ENCODE results near the gene RBMY1J.
"Not testable (repeated sequence)": the region's sequence is repeated elsewhere in the genome, so short reads cannot be mapped to it uniquely, and the experiment has no call there.

RBMY1J gene

DNA sequence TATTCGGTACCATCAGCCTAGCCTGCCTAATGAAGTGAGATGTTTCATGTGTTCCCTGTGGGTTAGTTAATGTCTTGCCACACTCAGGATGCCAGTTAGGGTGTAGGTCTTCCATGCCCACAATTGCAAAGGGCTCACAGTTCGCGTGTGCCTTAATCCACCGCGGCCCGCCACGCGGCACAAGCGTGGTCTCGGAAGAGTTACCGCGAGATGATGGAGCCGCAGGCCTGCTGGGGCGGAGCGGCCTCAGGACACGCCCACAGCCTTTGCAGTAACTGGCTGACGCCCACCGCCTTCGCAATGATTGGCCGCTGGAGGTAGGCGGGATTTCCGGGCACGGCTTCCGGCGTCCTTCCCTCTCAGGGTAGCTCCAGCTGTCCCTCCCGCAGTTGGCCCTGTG, at the start of gene RBMY1J:
RBMY1J (plus strand) TSS at position 301 of the 400 bp plus-strand sequence. CDS start 2,038 bp downstream, outside the sequence.
- FAIRE-seq; DNase-seq (ENCODE audit: insufficient read length, low spot score): not testable (repeated sequence)

DNA sequence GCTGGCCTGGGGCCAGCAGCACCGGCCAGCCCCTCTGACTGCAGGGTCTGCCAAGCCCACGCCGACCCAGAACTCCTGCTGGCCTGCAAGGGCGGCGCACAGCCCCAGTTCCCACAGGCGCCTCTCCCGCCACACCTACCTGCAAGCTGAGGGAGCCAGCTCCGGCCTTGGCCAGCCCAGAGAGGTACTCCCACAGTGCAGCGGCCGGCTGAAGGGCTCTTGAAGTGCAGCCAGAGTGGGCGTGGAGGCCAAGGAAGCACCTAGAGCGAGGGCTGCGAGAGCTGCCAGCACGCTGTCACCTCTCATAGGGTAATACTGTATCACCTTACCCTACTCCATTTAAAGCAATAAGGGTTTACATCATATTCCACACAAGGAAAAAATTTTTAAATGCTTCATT, 35.8 kb upstream of the RBMY1J start:
- DNase-seq (ENCODE audit: insufficient read length, low spot score): no peak
- no peak for FAIRE-seq
- no peak for TF ChIP-seq POLR2A (IDR thresholded peaks at IDR 0.05; ENCODE audit: low read depth, low read length)

DNA sequence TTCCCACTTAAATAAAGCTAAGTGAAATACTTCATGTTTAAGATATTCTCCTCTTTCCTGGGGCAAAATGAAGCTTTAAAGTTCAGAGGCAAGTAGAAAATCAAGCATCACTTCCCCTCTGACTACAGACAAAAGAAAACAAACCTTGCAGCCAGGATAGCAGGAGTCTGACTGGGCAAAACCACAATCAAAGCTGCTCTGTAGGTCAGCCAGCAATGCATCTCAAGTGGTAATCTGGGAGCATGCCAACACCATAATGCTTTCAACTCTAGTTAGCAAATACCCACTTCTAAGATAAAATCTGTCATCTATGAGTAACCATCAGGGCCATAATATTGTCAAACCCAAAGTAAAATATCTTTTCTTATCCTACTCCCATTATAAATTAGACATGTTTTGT, 32.6 kb upstream of the RBMY1J start:
- no peak for TF ChIP-seq POLR2A (IDR thresholded peaks at IDR 0.05; ENCODE audit: low read depth, low read length)
- DNase-seq (ENCODE audit: insufficient read length, low spot score): no peak
- FAIRE-seq: no peak

DNA sequence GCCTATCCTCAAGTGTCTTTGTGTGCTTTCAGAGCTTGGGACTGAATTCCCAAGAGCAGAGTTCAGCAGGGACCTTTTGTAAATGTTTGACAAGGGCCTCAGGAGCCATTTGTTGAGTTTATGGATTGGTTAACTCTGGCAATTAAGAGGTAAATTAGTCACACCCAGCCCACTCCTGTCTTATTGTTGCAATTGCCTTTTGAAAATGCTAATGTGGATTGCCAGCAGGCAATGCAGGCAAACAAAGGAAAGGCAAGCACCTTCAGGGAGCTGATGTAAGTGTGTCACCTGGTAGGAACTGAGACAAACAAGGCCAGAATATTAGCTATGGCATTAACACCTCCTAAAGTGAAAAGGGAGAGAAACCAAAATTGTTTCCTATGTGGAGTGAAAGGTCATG, 29.7 kb upstream of the RBMY1J start:
- FAIRE-seq (no peak), DNase-seq (ENCODE audit: insufficient read length, low spot score) (no peak)
- no peak for TF ChIP-seq POLR2A (IDR thresholded peaks at IDR 0.05; ENCODE audit: low read depth, low read length)

DNA sequence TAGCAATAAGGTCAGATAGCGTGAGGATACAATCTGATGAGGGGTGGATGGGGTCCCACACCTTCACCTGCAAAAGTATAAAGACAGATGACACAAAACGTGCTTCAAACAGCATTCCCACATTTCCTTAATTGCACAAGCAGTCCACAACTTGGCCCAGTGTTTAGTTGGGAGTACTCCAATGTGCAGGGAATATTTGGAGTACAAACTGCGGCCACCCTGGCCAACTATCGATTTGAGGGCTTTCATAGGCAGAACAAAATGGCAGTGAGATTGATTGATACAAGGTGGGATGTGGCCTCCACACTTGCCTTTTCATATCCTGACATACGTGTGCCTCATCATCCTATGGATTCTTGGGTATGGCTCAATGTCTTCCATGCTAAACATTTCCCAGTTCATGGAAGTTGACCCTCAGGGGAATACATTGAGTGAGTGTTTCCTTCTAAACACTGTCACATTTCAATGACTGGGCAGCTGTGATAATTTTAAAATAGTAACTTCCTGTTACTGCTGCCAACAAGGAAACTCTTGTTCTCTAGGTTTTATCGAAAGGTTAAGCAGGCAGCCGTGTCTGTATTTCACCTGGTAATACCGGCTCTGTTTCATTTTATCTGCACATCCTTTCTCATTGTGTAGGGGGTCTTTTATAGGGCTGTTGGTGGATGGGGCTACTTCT, 41.6 kb downstream of the RBMY1J start:
- not testable (repeated sequence) for FAIRE-seq; DNase-seq (ENCODE audit: insufficient read length, low spot score)

DNA sequence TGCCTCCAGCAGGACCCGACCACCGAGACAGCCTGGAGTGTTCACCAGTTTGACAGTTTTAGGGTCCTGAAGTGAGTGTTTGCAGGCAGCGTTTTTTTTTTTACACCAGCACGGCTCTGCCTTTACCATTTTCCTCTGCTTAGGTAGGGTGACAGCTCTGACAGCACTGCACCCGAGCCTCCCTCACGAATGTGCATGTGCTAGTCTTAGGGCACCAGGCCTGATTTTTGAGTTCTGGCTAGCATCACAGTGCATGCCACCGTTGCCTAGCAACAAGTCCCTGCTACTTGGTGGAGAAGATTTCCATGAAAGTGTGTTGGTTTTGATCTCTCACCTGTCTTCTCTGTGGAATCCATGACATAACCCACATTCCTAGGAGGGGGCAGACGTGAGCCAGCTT, 52.3 kb downstream of the RBMY1J start:
- not testable (repeated sequence) for DNase-seq (ENCODE audit: insufficient read length, low spot score); FAIRE-seq

DNA sequence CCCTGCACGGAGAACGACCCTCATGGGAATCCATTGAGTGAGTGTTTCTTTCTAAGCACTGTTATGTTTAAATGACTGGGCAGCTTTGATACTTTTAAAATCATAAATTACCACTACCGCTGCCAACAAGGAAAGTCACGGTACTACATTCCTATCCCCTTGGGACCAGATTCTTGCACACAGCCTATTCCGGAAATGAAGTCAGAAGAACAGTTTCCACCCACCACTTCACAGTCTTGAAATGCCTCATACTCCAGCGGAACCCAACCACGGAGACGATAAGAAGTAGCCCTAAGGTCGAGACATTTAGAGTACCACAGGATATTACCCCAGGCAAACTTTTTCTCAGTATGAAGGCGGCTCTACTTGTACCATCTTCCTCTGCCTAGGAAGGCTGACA, 58.8 kb downstream of the RBMY1J start:
- DNase-seq (ENCODE audit: insufficient read length, low spot score); FAIRE-seq: not testable (repeated sequence)
